H1 (cell line): Measurements from ENCODE around the gene ASIC5. TPM values are rescaled to one million over a fixed set of nuclear protein-coding genes. Genes with fewer than 3 reads are reported as not detected.
A peak's percentile ranks its signal among the peaks of the same experiment; 100 is the strongest.

ENCODE experiments used
- CTCF ChIA-PET: fragments of 300-600 bp; sonication (Branson Sonifier 250); formaldehyde crosslinking; loops from one replicate; lab custom pipeline; 2021; ENCODE audit not compliant: partially characterized antibody; lab: Charles Lee
- POLR2A ChIA-PET: fragments of 300-600 bp; sonication (Branson Sonifier 250); formaldehyde crosslinking; loops from one replicate; lab custom pipeline; 2021; ENCODE audit warnings: inconsistent platforms; ENCODE audit not compliant: partially characterized antibody; lab: Charles Lee
- DNase-seq, 2 experiments: peaks; one replicate each; pipeline versions ENCODE4 v3.0.0 to v3.0.0-alpha.2; 2010 to 2022; ENCODE audit warnings: low spot score in 2 of 2, low read depth in 1 of 2, mixed read lengths in 1 of 2
- FAIRE-seq: peaks from 2 replicates; lab custom pipeline; 2011; peaks lifted over from hg19 to GRCh38; lab: Jason Lieb, UNC
- H2AFZ ChIP-seq: 2 replicates; pipeline ENCODE4 v1.8.1; 2012; ENCODE audit warnings: low read length, inconsistent platforms
- H2AK5ac ChIP-seq: 2 replicates; pipeline ENCODE4 v1.6.1; 2013; ENCODE audit warnings: low read depth, low read length
- H2BK120ac ChIP-seq: replicated peaks from 2 replicates; pipeline ENCODE3; 2013; ENCODE audit warnings: low read depth, low read length, inconsistent platforms
- H2BK12ac ChIP-seq: 2 replicates; pipeline ENCODE4 v1.6.1; 2013; ENCODE audit warnings: low read depth, low read length
- H2BK15ac ChIP-seq: 2 replicates; pipeline ENCODE4 v1.6.1; 2013; ENCODE audit warnings: low read length
- H2BK20ac ChIP-seq: 2 replicates; pipeline ENCODE4 v1.6.1; 2013; ENCODE audit warnings: low read length
- H2BK5ac ChIP-seq: 2 replicates; pipeline ENCODE4 v1.6.1; 2013; ENCODE audit warnings: low read depth, low read length
- H3K14ac ChIP-seq: 2 replicates; pipeline ENCODE4 v1.6.1; 2013; ENCODE audit warnings: inconsistent platforms; ENCODE audit not compliant: insufficient read length
- H3K18ac ChIP-seq: 2 replicates; pipeline ENCODE4 v1.6.1; 2013; ENCODE audit warnings: low read length; ENCODE audit errors: extremely low read depth
- H3K23ac ChIP-seq: 2 replicates; pipeline ENCODE4 v1.6.1; 2013; ENCODE audit warnings: inconsistent platforms; ENCODE audit not compliant: insufficient read length
- H3K23me2 ChIP-seq: 2 replicates; pipeline ENCODE4 v1.6.1; 2013; ENCODE audit warnings: low read depth, low read length
- H3K27ac ChIP-seq: 2 replicates; pipeline ENCODE4 v1.6.1; 2011; ENCODE audit warnings: low read depth, low read length, inconsistent platforms
- H3K27me3 ChIP-seq, 4 experiments: replicated peaks in 1 of 4; 1 replicate in 1 of 4; 2 replicates in 3 of 4; pipeline versions ENCODE4 v1.6.1 to v1.8.1; 2011 to 2013; ENCODE audit warnings: low read length in 3 of 4, mild to moderate bottlenecking in 3 of 4, inconsistent platforms in 2 of 4, mixed read lengths in 2 of 4, moderate library complexity in 1 of 4; ENCODE audit not compliant: control insufficient read depth in 3 of 4, insufficient read depth in 3 of 4; ENCODE audit errors: extremely low read depth in 1 of 4
- H3K36me3 ChIP-seq, 4 experiments: 2 replicates each; pipeline versions ENCODE4 v1.6.1 to v1.8.1; 2011 to 2013; ENCODE audit warnings: mild to moderate bottlenecking in 4 of 4, low read length in 3 of 4, moderate library complexity in 2 of 4, control low read depth in 1 of 4, inconsistent platforms in 1 of 4; ENCODE audit not compliant: insufficient read depth in 4 of 4, control insufficient read depth in 2 of 4
- H3K4ac ChIP-seq: replicated peaks from 2 replicates; pipeline ENCODE3; 2013; ENCODE audit warnings: low read length, low read depth, mixed read lengths, inconsistent platforms; ENCODE audit not compliant: insufficient read length
- H3K4me1 ChIP-seq, 4 experiments: replicated peaks in 1 of 4; 1 replicate in 1 of 4; 2 replicates in 3 of 4; pipeline versions ENCODE4 v1.6.1 to v1.8.1; 2011 to 2013; ENCODE audit warnings: low read length in 3 of 4, inconsistent platforms in 2 of 4, mixed read lengths in 1 of 4; ENCODE audit not compliant: insufficient read depth in 4 of 4, control insufficient read depth in 3 of 4
- H3K4me2 ChIP-seq, 2 experiments: 2 replicates each; pipeline versions ENCODE4 v1.6.1 to v1.8.1; 2011 to 2013; ENCODE audit warnings: low read depth in 2 of 2, low read length in 2 of 2, control low read depth in 1 of 2, inconsistent platforms in 1 of 2, mild to moderate bottlenecking in 1 of 2; ENCODE audit not compliant: insufficient read depth in 1 of 2
- H3K4me3 ChIP-seq, 4 experiments: fragments of 200-600, 300-600 bp in 1 of 4; sonication (generic), shearing (Covaris generic), sonication (Bioruptor Twin) in 1 of 4; 2 replicates each; pipeline versions ENCODE4 v1.5.1 to v1.8.1; 2011 to 2016; ENCODE audit warnings: low read length in 4 of 4, low read depth in 3 of 4, control low read depth in 2 of 4, inconsistent platforms in 2 of 4, mild to moderate bottlenecking in 2 of 4, mixed read lengths in 1 of 4, moderate library complexity in 1 of 4; ENCODE audit not compliant: insufficient read depth in 2 of 4; ENCODE audit errors: extremely low read depth in 1 of 4
- H3K56ac ChIP-seq: replicated peaks from 2 replicates; pipeline ENCODE3; 2013; ENCODE audit warnings: low read depth, mild to moderate bottlenecking, mixed read lengths, low read length, inconsistent platforms; ENCODE audit not compliant: insufficient read length
- H3K79me1 ChIP-seq: 2 replicates; pipeline ENCODE4 v1.6.1; 2013; ENCODE audit warnings: low read depth, low read length, control low read depth
- H3K79me2 ChIP-seq, 2 experiments: 2 replicates each; pipeline versions ENCODE4 v1.6.1 to v1.8.1; 2012 to 2013; ENCODE audit warnings: low read length in 2 of 2, mild to moderate bottlenecking in 2 of 2, inconsistent platforms in 1 of 2; ENCODE audit not compliant: insufficient read depth in 2 of 2, control insufficient read depth in 1 of 2
- H3K9ac ChIP-seq, 4 experiments: replicated peaks in 1 of 4; 1 replicate in 1 of 4; 2 replicates in 3 of 4; pipeline versions ENCODE4 v1.6.1 to v1.8.1; 2011 to 2013; ENCODE audit warnings: low read depth in 3 of 4, low read length in 3 of 4, control low read depth in 2 of 4, mild to moderate bottlenecking in 2 of 4, moderate library complexity in 2 of 4, inconsistent platforms in 1 of 4; ENCODE audit errors: extremely low read depth in 1 of 4
- H3K9me3 ChIP-seq, 2 experiments: 2 replicates each; pipeline versions ENCODE4 v1.6.1 to v1.8.1; 2012 to 2013; ENCODE audit warnings: mild to moderate bottlenecking in 2 of 2, moderate library complexity in 2 of 2, control low read depth in 1 of 2, inconsistent platforms in 1 of 2, low read depth in 1 of 2, low read length in 1 of 2, mixed read lengths in 1 of 2; ENCODE audit not compliant: insufficient read depth in 2 of 2
- H4K20me1 ChIP-seq, 2 experiments: replicated peaks in 1 of 2; 2 replicates each; pipeline versions ENCODE3 to v1.8.1; 2011 to 2013; ENCODE audit warnings: inconsistent platforms in 2 of 2, low read length in 2 of 2, mild to moderate bottlenecking in 1 of 2; ENCODE audit not compliant: insufficient read depth in 2 of 2, control insufficient read depth in 1 of 2
- H4K5ac ChIP-seq: 2 replicates; pipeline ENCODE4 v1.6.1; 2013; ENCODE audit warnings: low read length, low read depth, mixed read lengths, inconsistent platforms; ENCODE audit not compliant: insufficient read length
- H4K8ac ChIP-seq: 2 replicates; pipeline ENCODE4 v1.8.0; 2013; ENCODE audit warnings: mild to moderate bottlenecking, moderate library complexity, low read length, inconsistent platforms; ENCODE audit not compliant: insufficient read depth; ENCODE audit errors: extremely low read depth
- H4K91ac ChIP-seq: replicated peaks from 2 replicates; pipeline ENCODE3; 2013; ENCODE audit warnings: low read length, mixed read lengths, inconsistent platforms; ENCODE audit not compliant: insufficient read length
- EP300 ChIP-seq, 2 experiments: IDR thresholded peaks; 1 replicate in 1 of 2; 2 replicates in 1 of 2; pipeline ENCODE4 v1.6.1; 2011 to 2012; ENCODE audit warnings: low read depth in 2 of 2, low read length in 2 of 2, mild to moderate bottlenecking in 2 of 2, borderline replicate concordance in 1 of 2, inconsistent platforms in 1 of 2, moderate library complexity in 1 of 2
- HDAC6 ChIP-seq: IDR thresholded peaks from one replicate; pipeline ENCODE4 v1.7.1; 2012; ENCODE audit warnings: low read depth, mild to moderate bottlenecking, inconsistent platforms, low read length, moderate library complexity
- WGBS, 2 experiments: shearing (Covaris generic) in 1 of 2; methylation state at CpG; one replicate each; pipeline versions ENCODE4 v1.1.6 to v1.1.7; 2013 to 2015; ENCODE audit warnings: low lambda C conversion rate in 2 of 2, mixed read lengths in 2 of 2, inconsistent platforms in 1 of 2, low coverage in 1 of 2, missing lambda C conversion rate in 1 of 2; ENCODE audit not compliant: insufficient replicate concordance in 2 of 2, insufficient coverage in 1 of 2, insufficient read length in 1 of 2; ENCODE audit errors: extremely low coverage in 1 of 2, missing lambda C conversion rate in 1 of 2; 5-methylcytosine and 5-hydroxymethylcytosine counted together
- polyA plus RNA-seq, 7 experiments: library from polyadenylated mRNA; depleted of rRNA in 3 of 7; stranded (reverse) in 5 of 7; unstranded in 2 of 7; fragments of >200 nt in 5 of 7; fragments of 200-250 nt in 2 of 7; gene quantifications; 1 replicate in 5 of 7; 2 replicates in 1 of 7; 4 replicates in 1 of 7; pipeline versions ENCODE4 v1.2.1 to v1.2.3, GENCODE V29; 2011 to 2013; ENCODE audit warnings: missing spikeins in 2 of 7, mixed read lengths in 2 of 7
- total RNA-seq: library from RNA; stranded (reverse); fragmentation: NEBNext Ultra II Directional; extraction: Animal tissue kit (Norgen Biotek cat#: 25700); gene quantifications from 2 replicates; pipeline ENCODE4 v1.2.1, GENCODE V29; 2021

ASIC5 gene
- total and polyA plus RNA-seq, 2 of the 8 experiments (the other 6 are each of a cell fraction or from before 2014, with no cell fraction given), result not detected

DNA sequence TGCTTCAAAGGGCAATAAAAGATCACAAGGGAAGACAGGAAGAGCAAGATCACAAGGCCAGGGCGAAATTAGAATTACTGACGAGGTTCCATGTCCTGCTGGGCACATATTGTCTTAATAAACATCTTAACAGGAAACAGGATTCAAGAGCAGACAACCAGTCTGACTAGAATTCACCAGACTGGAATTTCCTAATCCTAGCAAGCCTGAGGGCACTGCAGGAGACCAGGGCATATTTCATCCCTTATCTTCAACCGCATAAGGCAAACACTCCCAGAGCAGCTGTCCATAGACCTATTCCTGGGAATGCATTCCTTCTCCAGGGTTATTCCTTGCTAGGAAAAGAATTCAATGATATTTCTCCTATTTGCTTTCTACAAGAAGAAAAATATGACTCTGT, 25.0 kb upstream of the ASIC5 start:
- Histone ChIP-seq H3K56ac (no peak overlapping the region), H2BK12ac (no peak overlapping the region), H3K4me3 (no peak overlapping the region), H3K27ac (no peak overlapping the region), H3K14ac (no peak overlapping the region), H3K27me3 (no peaks in the 10 kb centered on the region), H3K9me3 (no peaks in the 10 kb centered on the region), H2BK15ac (no peak overlapping the region), H3K9ac (no peak overlapping the region), H3K36me3 (no peaks in the 10 kb centered on the region), H2AK5ac (no peak overlapping the region), H3K23ac (no peak overlapping the region), H3K79me1 (no peaks in the 10 kb centered on the region), H3K4ac (no peak overlapping the region), H3K79me2 (no peaks in the 10 kb centered on the region), H2BK5ac (no peak overlapping the region), H2BK120ac (no peak overlapping the region), H2BK20ac (no peak overlapping the region), H2AFZ (no peak overlapping the region), H3K23me2 (no peaks in the 10 kb centered on the region), H4K20me1 (no peaks in the 10 kb centered on the region), H3K4me1 (no peaks in the 10 kb centered on the region), H3K18ac (no peak overlapping the region), H4K8ac (no peak overlapping the region), H4K91ac (no peak overlapping the region), H4K5ac (no peak overlapping the region), H3K4me2 (no peak overlapping the region)
- FAIRE-seq, result no peak
- CTCF ChIA-PET, result no interaction called here
- POLR2A ChIA-PET, result no interaction called here
- DNase-seq, result no peak
- WGBS, 2 experiments, result 94% methylated on average over 3 of the region's 3 CpGs; no CpG with 5 or more reads in 1 of the 2 experiments
- TF ChIP-seq HDAC6, result no peak
- TF ChIP-seq EP300 (IDR thresholded peaks at IDR 0.05; ENCODE audit: borderline replicate concordance in 1 of 2, low read depth in 2 of 2, low read length in 2 of 2), result peak in 1 of 2 experiments; percentile 25; a peak in 1 of 3 replicates
